HG03095 (cell line): ENCODE measurements around the gene DENND4C.
"Not testable (repeated sequence)": the region's sequence is repeated elsewhere in the genome, so short reads cannot be mapped to it uniquely, and the experiment has no call there.

Experiments used
- ATAC-seq: cut with Tn5 transposase; IDR thresholded peaks from one replicate; pipeline ENCODE4 v1.9.1; 2021; ENCODE audit warnings: moderate library complexity; ENCODE audit not compliant: unreplicated experiment

The DENND4C gene

GRCh38 chr9:19223724-19224123, 6.8 kb upstream of the DENND4C start:
- ATAC-seq, result no peak

- no peak for ATAC-seq
These were observed 5.9 kb upstream of the DENND4C start for GRCh38 chr9:19224563-19224962.

- peak; percentile 49 for ATAC-seq
These were observed 718 bp upstream of the DENND4C start for GRCh38 chr9:19229595-19230354.

GRCh38 chr9:19231126-19231903, 822 bp downstream of the DENND4C start:
- ATAC-seq, result peak; percentile 9

GRCh38 chr9:19231904-19232822, 1.7 kb downstream of the DENND4C start:
- ATAC-seq, result no peak

- peak; percentile 31 for ATAC-seq
These were observed 2.3 kb downstream of the DENND4C start for GRCh38 chr9:19232823-19233194.

GRCh38 chr9:19233344-19233743, 2.9 kb downstream of the DENND4C start:
- ATAC-seq, result no peak

GRCh38 chr9:19239955-19240354, 9.5 kb downstream of the DENND4C start:
- ATAC-seq, result no peak

- no peak for ATAC-seq
These were observed 11.2 kb downstream of the DENND4C start for GRCh38 chr9:19241728-19242127.

GRCh38 chr9:19243366-19244033, 13.0 kb downstream of the DENND4C start:
- ATAC-seq, result no peak

- ATAC-seq, result no peak
These were observed 16.4 kb downstream of the DENND4C start for GRCh38 chr9:19246891-19247290.

GRCh38 chr9:19247420-19247819, 16.9 kb downstream of the DENND4C start:
- ATAC-seq, result no peak

- not testable (repeated sequence) for ATAC-seq
These were observed 19.9 kb downstream of the DENND4C start for GRCh38 chr9:19250346-19250745.

GRCh38 chr9:19251203-19251602, 20.7 kb downstream of the DENND4C start:
- not testable (repeated sequence) for ATAC-seq

GRCh38 chr9:19251622-19252021, 21.1 kb downstream of the DENND4C start:
- ATAC-seq, result not testable (repeated sequence)

GRCh38 chr9:19252174-19252884, 21.8 kb downstream of the DENND4C start:
- no peak for ATAC-seq

GRCh38 chr9:19252885-19253219, 22.4 kb downstream of the DENND4C start:
- no peak for ATAC-seq

GRCh38 chr9:19255112-19255511, 24.6 kb downstream of the DENND4C start:
- no peak for ATAC-seq

GRCh38 chr9:19255821-19256220, 25.3 kb downstream of the DENND4C start:
- ATAC-seq, result no peak

- not testable (repeated sequence) for ATAC-seq
These were observed 29.3 kb downstream of the DENND4C start for GRCh38 chr9:19259665-19260255.
